ENCODE results near the gene FAM20C. TPM values are rescaled to one million over a fixed set of nuclear protein-coding genes. Genes with fewer than 3 reads are reported as not detected.

FAM20C gene
- total RNA-seq, 4 donors from 2014 or later: 46.5 to 79.2 (median 69.8) TPM

- intact Hi-C loops (cut with DNase I): no loop called here
- TF ChIP-seq POLR2AphosphoS5 (IDR thresholded peaks at IDR 0.05) (no peak), POLR2A (IDR thresholded peaks at IDR 0.05; ENCODE audit: low read depth) (no peak), CTCF (IDR thresholded peaks at IDR 0.05) (no peak), EP300 (IDR thresholded peaks at IDR 0.05) (no peak)
- H3K27me3 ChIP-seq: peaks cover 0 to 35% (median 3%) of the 10 kb centered on the region in 4 donors
- H3K4me3 ChIP-seq: no peak overlapping the region
- WGBS: 86% methylated on average over 13 of the region's 13 CpGs
- no peaks in the 10 kb centered on the region for H3K36me3 ChIP-seq
- no peaks in the 10 kb centered on the region for H3K9me3 ChIP-seq
- DNase-seq (ENCODE audit: extremely low spot score): no peak
- no peaks in the 10 kb centered on the region for H3K4me1 ChIP-seq
- H3K27ac ChIP-seq (replicated peaks in 1 of 4): no peak overlapping the region
Measured at GRCh38 chr7:298743-299142, 106.4 kb downstream of the FAM20C start.

GRCh38 chr7:299169-299568, 106.8 kb downstream of the FAM20C start:
- no peak overlapping the region for H3K4me3 ChIP-seq
- H3K36me3 ChIP-seq: no peaks in the 10 kb centered on the region
- TF ChIP-seq CTCF (IDR thresholded peaks at IDR 0.05): no peak
- no peak for TF ChIP-seq POLR2AphosphoS5 (IDR thresholded peaks at IDR 0.05)
- no peak for TF ChIP-seq POLR2A (IDR thresholded peaks at IDR 0.05; ENCODE audit: low read depth)
- TF ChIP-seq EP300 (IDR thresholded peaks at IDR 0.05): no peak
- H3K4me1 ChIP-seq: no peaks in the 10 kb centered on the region
- no peak for DNase-seq (ENCODE audit: extremely low spot score)
- no peaks in the 10 kb centered on the region for H3K9me3 ChIP-seq
- intact Hi-C loops (cut with DNase I): no loop called here
- WGBS: 95% methylated on average over 12 of the region's 15 CpGs
- H3K27me3 ChIP-seq: peaks cover 0 to 35% (median under 1%) of the 10 kb centered on the region in 4 donors
- no peak overlapping the region for H3K27ac ChIP-seq (replicated peaks in 1 of 4)

GRCh38 chr7:299628-300027, 107.3 kb downstream of the FAM20C start:
- no peaks in the 10 kb centered on the region for H3K36me3 ChIP-seq
- 92% methylated on average over 16 of the region's 16 CpGs for WGBS
- no peaks in the 10 kb centered on the region for H3K9me3 ChIP-seq
- peaks cover 0 to 33% (median 0%) of the 10 kb centered on the region in 4 donors for H3K27me3 ChIP-seq
- no peak overlapping the region for H3K4me3 ChIP-seq
- intact Hi-C loops (cut with DNase I): no loop called here
- no peaks in the 10 kb centered on the region for H3K4me1 ChIP-seq
- TF ChIP-seq CTCF (IDR thresholded peaks at IDR 0.05) (no peak), POLR2AphosphoS5 (IDR thresholded peaks at IDR 0.05) (no peak), POLR2A (IDR thresholded peaks at IDR 0.05; ENCODE audit: low read depth) (no peak), EP300 (IDR thresholded peaks at IDR 0.05) (no peak)
- H3K27ac ChIP-seq (replicated peaks in 1 of 4): no peak overlapping the region
- no peak for DNase-seq (ENCODE audit: extremely low spot score)

GRCh38 chr7:300048-300447, 107.7 kb downstream of the FAM20C start:
- Histone ChIP-seq H3K36me3 (no peaks in the 10 kb centered on the region), H3K4me3 (no peak overlapping the region), H3K27me3 (peaks cover 0 to 33% (median 0%) of the 10 kb centered on the region in 4 donors), H3K27ac (replicated peaks in 1 of 4) (no peak overlapping the region), H3K4me1 (no peaks in the 10 kb centered on the region), H3K9me3 (no peaks in the 10 kb centered on the region)
- no peak for DNase-seq (ENCODE audit: extremely low spot score)
- no peak for TF ChIP-seq POLR2A (IDR thresholded peaks at IDR 0.05; ENCODE audit: low read depth)
- TF ChIP-seq CTCF (IDR thresholded peaks at IDR 0.05): no peak
- no peak for TF ChIP-seq POLR2AphosphoS5 (IDR thresholded peaks at IDR 0.05)
- no peak for TF ChIP-seq EP300 (IDR thresholded peaks at IDR 0.05)
- 82% methylated on average over 5 of the region's 10 CpGs for WGBS
- intact Hi-C loops (cut with DNase I): no loop called here
